Keratinocyte (primary cell): ENCODE results near the gene DGAT2L6. TPM values are rescaled to one million over a fixed set of nuclear protein-coding genes. Genes with fewer than 3 reads are reported as not detected.

ENCODE experiments used
- DNase-seq: peaks from one replicate; pipeline ENCODE4 v3.0.0-alpha.2; 2011; ENCODE audit warnings: low read depth, missing footprints, low spot score
- FAIRE-seq: peaks from 2 replicates; lab custom pipeline; 2011; peaks lifted over from hg19 to GRCh38; lab: Jason Lieb, UNC
- H2AFZ ChIP-seq: 2 replicates; pipeline ENCODE4 v1.6.0; 2012; ENCODE audit warnings: low read length, control low read depth, inconsistent platforms; ENCODE audit not compliant: control insufficient read depth
- H3K27ac ChIP-seq: 2 replicates; pipeline ENCODE4 v1.5.1; 2011; ENCODE audit warnings: low read length; ENCODE audit not compliant: control insufficient read depth, insufficient read depth
- H3K27me3 ChIP-seq: 3 replicates; pipeline ENCODE4 v1.6.0; 2011; ENCODE audit warnings: low read length; ENCODE audit not compliant: control insufficient read depth, insufficient read depth; ENCODE audit errors: extremely low read depth
- H3K36me3 ChIP-seq, 2 experiments: 2 replicates in 1 of 2; 3 replicates in 1 of 2; pipeline ENCODE4 v1.5.1; 2011; ENCODE audit warnings: low read length in 2 of 2, mild to moderate bottlenecking in 1 of 2; ENCODE audit not compliant: control insufficient read depth in 2 of 2, insufficient read depth in 2 of 2; ENCODE audit errors: extremely low read depth in 1 of 2
- H3K4me1 ChIP-seq: 3 replicates; pipeline ENCODE4 v1.5.1; 2011; ENCODE audit warnings: low read length; ENCODE audit not compliant: control insufficient read depth, insufficient read depth; ENCODE audit errors: extremely low read depth
- H3K4me2 ChIP-seq: 3 replicates; pipeline ENCODE4 v1.6.0; 2011; ENCODE audit warnings: low read depth, low read length; ENCODE audit not compliant: control insufficient read depth, insufficient read depth; ENCODE audit errors: extremely low read depth
- H3K4me3 ChIP-seq, 3 experiments: fragments of 200-600 bp in 1 of 3; sonication (generic) in 1 of 3; 2 replicates in 2 of 3; 3 replicates in 1 of 3; pipeline ENCODE4 v1.5.1; 2011 to 2016; ENCODE audit warnings: low read length in 3 of 3, mild to moderate bottlenecking in 3 of 3, control low read depth in 2 of 3, inconsistent platforms in 1 of 3, low read depth in 1 of 3, mixed read lengths in 1 of 3, mixed run types in 1 of 3, moderate library complexity in 1 of 3; ENCODE audit not compliant: control insufficient read depth in 2 of 3, insufficient read depth in 2 of 3; ENCODE audit errors: extremely low read depth in 1 of 3
- H3K79me2 ChIP-seq: 2 replicates; pipeline ENCODE4 v1.6.0; 2012; ENCODE audit warnings: low read length; ENCODE audit not compliant: control insufficient read depth, insufficient read depth
- H3K9ac ChIP-seq: 3 replicates; pipeline ENCODE4 v1.6.0; 2011; ENCODE audit warnings: low read length; ENCODE audit not compliant: control insufficient read depth, insufficient read depth; ENCODE audit errors: extremely low read depth
- H3K9me1 ChIP-seq: 3 replicates; pipeline ENCODE4 v1.6.0; 2011; ENCODE audit warnings: low read length; ENCODE audit not compliant: control insufficient read depth, insufficient read depth; ENCODE audit errors: extremely low read depth
- H3K9me3 ChIP-seq: 2 replicates; pipeline ENCODE4 v1.5.1; 2012; ENCODE audit warnings: low read depth, low read length; ENCODE audit not compliant: control insufficient read depth
- H4K20me1 ChIP-seq: 3 replicates; pipeline ENCODE4 v1.6.0; 2011; ENCODE audit warnings: low read length; ENCODE audit not compliant: control insufficient read depth, insufficient read depth; ENCODE audit errors: extremely low read depth
- CTCF ChIP-seq, 3 experiments: IDR thresholded peaks in 1 of 3; conservative IDR thresholded peaks in 1 of 3; optimal IDR thresholded peaks in 1 of 3; 2 replicates in 2 of 3; 3 replicates in 1 of 3; pipeline versions ENCODE3 to v1.5.1; 2011; ENCODE audit warnings: low read length in 3 of 3, mild to moderate bottlenecking in 3 of 3, moderate library complexity in 2 of 3, control low read depth in 1 of 3, inconsistent platforms in 1 of 3; ENCODE audit not compliant: insufficient read depth in 2 of 3; ENCODE audit errors: extremely low read depth in 1 of 3
- EZH2 ChIP-seq: IDR thresholded peaks from one replicate; pipeline ENCODE4 v1.6.1; 2012; ENCODE audit warnings: inconsistent platforms, mild to moderate bottlenecking, low read length, moderate library complexity
- dilution Hi-C: fragments of 300-500 bp; cut with MboI; formaldehyde crosslinking; loops from one replicate; pipeline ENCODE4 v1.7.0; 2020; ENCODE audit warnings: low sequenced_read_pairs; ENCODE audit not compliant: extremely low pct_ligation_motif_present
- polyA plus RNA-seq, 5 experiments: library from polyadenylated mRNA; depleted of rRNA in 3 of 5; stranded (reverse) in 3 of 5; stranded (forward) in 1 of 5; unstranded in 1 of 5; fragments of >200 nt; gene quantifications; 1 replicate in 1 of 5; 2 replicates in 3 of 5; 3 replicates in 1 of 5; pipeline versions ENCODE4 v1.2.1 to v1.2.3, GENCODE V29; 2011 to 2012; ENCODE audit warnings: missing spikeins in 2 of 5, low read depth in 1 of 5, low replicate concordance in 1 of 5

Gene DGAT2L6
- polyA plus RNA-seq, 1 donor (not counting 4 experiments of a cell fraction or from before 2014, with no cell fraction given): not detected

GRCh38 chrX:70226687-70227086, 49.4 kb downstream of the DGAT2L6 start:
- H3K9me1 ChIP-seq: no peaks in the 10 kb centered on the region
- H3K27ac ChIP-seq: no peak overlapping the region
- no peaks in the 10 kb centered on the region for H3K4me1 ChIP-seq
- no peaks in the 10 kb centered on the region for H3K27me3 ChIP-seq
- TF ChIP-seq EZH2 (no peak), CTCF (optimal IDR thresholded peaks at IDR 0.05 in 1 of 3, IDR thresholded peaks at IDR 0.05 in 1 of 3, conservative IDR thresholded peaks at IDR 0.05 in 1 of 3; ENCODE audit: extremely low read depth in 1 of 3, insufficient read depth in 2 of 3, low read length in 3 of 3) (no peak)
- dilution Hi-C loops: no loop called here
- H3K79me2 ChIP-seq: no peaks in the 10 kb centered on the region
- no peak overlapping the region for H3K4me2 ChIP-seq
- DNase-seq (no peak), FAIRE-seq (no peak)
- no peaks in the 10 kb centered on the region for H3K36me3 ChIP-seq
- no peaks in the 10 kb centered on the region for H4K20me1 ChIP-seq
- no peak overlapping the region for H3K9ac ChIP-seq
- H2AFZ ChIP-seq: no peak overlapping the region
- no peaks in the 10 kb centered on the region for H3K9me3 ChIP-seq
- H3K4me3 ChIP-seq: no peak overlapping the region

- no peaks in the 10 kb centered on the region for H3K79me2 ChIP-seq
Observed at GRCh38 chrX:70231666-70232065, 54.4 kb downstream of the DGAT2L6 start.

More at GRCh38 chrX:70231666-70232065, 54.4 kb downstream of the DGAT2L6 start:
- H3K9me3 ChIP-seq: no peaks in the 10 kb centered on the region
- no peak overlapping the region for H3K9ac ChIP-seq
- no peak overlapping the region for H2AFZ ChIP-seq
- H3K27me3 ChIP-seq: no peaks in the 10 kb centered on the region
- DNase-seq: no peak
- no peak for TF ChIP-seq CTCF (optimal IDR thresholded peaks at IDR 0.05 in 1 of 3, IDR thresholded peaks at IDR 0.05 in 1 of 3, conservative IDR thresholded peaks at IDR 0.05 in 1 of 3; ENCODE audit: extremely low read depth in 1 of 3, insufficient read depth in 2 of 3, low read length in 3 of 3)
- dilution Hi-C loops: no loop called here
- H3K9me1 ChIP-seq: no peaks in the 10 kb centered on the region
- H3K4me2 ChIP-seq: no peak overlapping the region
- H3K36me3 ChIP-seq: no peaks in the 10 kb centered on the region
- no peaks in the 10 kb centered on the region for H4K20me1 ChIP-seq
- no peak for FAIRE-seq
- H3K27ac ChIP-seq: no peak overlapping the region
- no peak overlapping the region for H3K4me3 ChIP-seq
- no peaks in the 10 kb centered on the region for H3K4me1 ChIP-seq
